PC-3 (cell line): ENCODE data around the gene DGKI. TPM values are rescaled to one million over a fixed set of nuclear protein-coding genes. Genes with fewer than 3 reads are reported as not detected.

Experiments used
- ATAC-seq: fragments of 200-7000 bp; cut with Tn5 transposase; 2 replicates; pipeline ENCODE4 v1.9.1; 2020; ENCODE audit warnings: mild to moderate bottlenecking, moderate library complexity
- BruUV-seq: library from RNA; stranded (reverse); fragments of 400-500 nt; replicated peaks from 2 replicates; lab custom pipeline; 2021; lab: Mats Ljungman, UMichigan
- CTCF ChIA-PET: fragments of 300-600 bp; sonication (Branson Sonifier 250); formaldehyde crosslinking; loops from one replicate; lab custom pipeline; 2022; ENCODE audit warnings: antibody characterized with exemption; lab: Charles Lee
- POLR2A ChIA-PET: fragments of 300-600 bp; sonication (Branson Sonifier 250); formaldehyde crosslinking; loops from one replicate; lab custom pipeline; 2022; ENCODE audit warnings: antibody characterized with exemption; ENCODE audit not compliant: unreplicated experiment; lab: Charles Lee
- DNase-seq: peaks from one replicate; pipeline ENCODE4 v3.0.0-alpha.2; 2015
- H2AFZ ChIP-seq: fragments of 300-600 bp; sonication (generic); 2 replicates; pipeline ENCODE4 v1.6.0; 2016; ENCODE audit warnings: antibody characterized with exemption, low read length
- H3F3A ChIP-seq: fragments of 300-600 bp; sonication (generic); one replicate; pipeline ENCODE4 v1.6.0; 2017; ENCODE audit warnings: antibody characterized with exemption, low read length, control low read depth, mild to moderate bottlenecking; ENCODE audit not compliant: unreplicated experiment
- H3K27ac ChIP-seq: fragments of 300-600 bp; sonication (generic); 2 replicates; pipeline ENCODE4 v1.5.1; 2016; ENCODE audit warnings: mild to moderate bottlenecking, low read length
- H3K27me3 ChIP-seq: fragments of 300-600 bp; sonication (generic); 2 replicates; pipeline ENCODE4 v1.6.1; 2016; ENCODE audit warnings: low read length, mixed read lengths
- H3K36me3 ChIP-seq: fragments of 300-600 bp; sonication (generic); 2 replicates; pipeline ENCODE4 v1.6.1; 2016; ENCODE audit warnings: low read depth, mixed run types, low read length, mixed read lengths
- H3K4me1 ChIP-seq: fragments of 300-600 bp; sonication (generic); 2 replicates; pipeline ENCODE4 v1.5.1; 2016; ENCODE audit warnings: low read length; ENCODE audit not compliant: insufficient read depth
- H3K4me2 ChIP-seq: fragments of 300-600 bp; sonication (generic); 2 replicates; pipeline ENCODE4 v1.6.0; 2016; ENCODE audit warnings: low read length
- H3K4me3 ChIP-seq: fragments of 300-600 bp; sonication (generic); 2 replicates; pipeline ENCODE4 v1.5.1; 2016; ENCODE audit warnings: mild to moderate bottlenecking, low read length, mixed read lengths
- H3K79me2 ChIP-seq: fragments of 300-600 bp; sonication (generic); 2 replicates; pipeline ENCODE4 v1.6.1; 2017; ENCODE audit warnings: low read length, mixed read lengths
- H3K9ac ChIP-seq: fragments of 300-600 bp; sonication (generic); 2 replicates; pipeline ENCODE4 v1.6.0; 2016; ENCODE audit warnings: mild to moderate bottlenecking, low read length
- H3K9me2 ChIP-seq: fragments of 300-600 bp; sonication (generic); replicated peaks from 2 replicates; pipeline ENCODE4 v1.6.1; 2016; ENCODE audit warnings: mixed run types, low read length, mixed read lengths
- H3K9me3 ChIP-seq: fragments of 300-600 bp; sonication (generic); 2 replicates; pipeline ENCODE4 v1.6.1; 2016; ENCODE audit warnings: low read length, mixed read lengths
- H4K20me1 ChIP-seq: fragments of 300-600 bp; sonication (generic); 2 replicates; pipeline ENCODE4 v1.6.1; 2016; ENCODE audit warnings: low read length, mixed read lengths
- EZH2 ChIP-seq: fragments of 300-600 bp; sonication (generic); IDR thresholded peaks from one replicate; pipeline ENCODE4 v1.6.1; 2017; ENCODE audit warnings: antibody characterized with exemption, mild to moderate bottlenecking, low read length; ENCODE audit not compliant: unreplicated experiment
- EZH2phosphoT487 ChIP-seq: fragments of 300-600 bp; sonication (generic); IDR thresholded peaks from 2 replicates; pipeline ENCODE4 v1.6.1; 2018; ENCODE audit warnings: mild to moderate bottlenecking, antibody characterized with exemption, low read length, borderline replicate concordance
- intact Hi-C: fragments of 100-400 bp; cut with micrococcal nuclease; formaldehyde crosslinking; loops from 2 replicates; pipeline ENCODE4 v1.9.0; 2023
- total RNA-seq: library from RNA; depleted of rRNA; stranded (reverse); fragments of >200 nt; gene quantifications from 2 replicates; pipeline ENCODE4 v1.2.3, GENCODE V29; 2014
- TF ChIP-seq, protein P1 (sequence below): fragments of 300-600 bp; sonication (generic); conservative IDR thresholded peaks from 2 replicates; pipeline ENCODE4 v1.5.1; 2017; ENCODE audit warnings: antibody characterized with exemption, low read depth, mild to moderate bottlenecking, low read length

Gene DGKI
- total RNA-seq, 1 experiment from 2014 or later = not detected

DNA sequence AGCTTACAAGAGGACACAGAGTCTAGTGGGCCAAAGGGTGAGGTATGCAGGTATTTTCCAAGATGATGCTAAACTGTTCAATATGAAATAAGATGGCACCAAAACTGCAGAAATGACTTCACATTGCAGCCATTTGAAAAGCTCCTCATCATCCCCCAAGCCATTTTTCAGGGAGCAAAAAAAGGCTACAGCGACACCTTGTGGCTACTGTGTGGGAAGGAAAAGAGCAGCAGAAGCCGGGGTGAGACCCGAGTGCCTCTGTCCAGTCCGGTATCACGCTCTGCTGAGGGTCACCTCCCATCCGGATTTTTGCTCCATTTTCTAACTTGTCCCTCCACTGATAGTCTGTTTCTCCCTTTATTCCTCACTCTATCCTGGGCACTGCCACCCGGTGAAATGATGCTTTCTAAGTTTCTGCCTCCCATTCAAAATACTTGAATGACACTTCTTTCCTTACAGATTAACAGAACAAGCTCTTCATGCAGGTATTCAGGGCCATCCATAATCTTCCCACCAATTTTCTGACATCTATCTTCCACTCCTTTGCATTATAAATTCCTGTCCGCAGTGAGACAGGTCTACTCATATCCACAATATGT is 220.2 kb downstream of the DGKI start:
- DNase-seq = peak; percentile 70
- no peak overlapping the region for H3K4me2 ChIP-seq
- intact Hi-C loops = loop anchor here (1.0 kb wide), 1 partner anchor 20 kb away; no protein-coding TSS in a partner anchor
- H3F3A ChIP-seq = no peaks in the 10 kb centered on the region
- H3K27me3 ChIP-seq = peaks cover 37% of the 10 kb centered on the region
- ChIA-PET POLR2A (no interaction called here), CTCF (interaction anchor here (0.6 to 1.2 kb wide), 3 partner anchors 21 to 446 kb away, joined by 3 to 7 read pairs (median 3); no protein-coding TSS in a partner anchor)
- no peak for TF ChIP-seq EZH2phosphoT487
- TF ChIP-seq, protein P1, sequence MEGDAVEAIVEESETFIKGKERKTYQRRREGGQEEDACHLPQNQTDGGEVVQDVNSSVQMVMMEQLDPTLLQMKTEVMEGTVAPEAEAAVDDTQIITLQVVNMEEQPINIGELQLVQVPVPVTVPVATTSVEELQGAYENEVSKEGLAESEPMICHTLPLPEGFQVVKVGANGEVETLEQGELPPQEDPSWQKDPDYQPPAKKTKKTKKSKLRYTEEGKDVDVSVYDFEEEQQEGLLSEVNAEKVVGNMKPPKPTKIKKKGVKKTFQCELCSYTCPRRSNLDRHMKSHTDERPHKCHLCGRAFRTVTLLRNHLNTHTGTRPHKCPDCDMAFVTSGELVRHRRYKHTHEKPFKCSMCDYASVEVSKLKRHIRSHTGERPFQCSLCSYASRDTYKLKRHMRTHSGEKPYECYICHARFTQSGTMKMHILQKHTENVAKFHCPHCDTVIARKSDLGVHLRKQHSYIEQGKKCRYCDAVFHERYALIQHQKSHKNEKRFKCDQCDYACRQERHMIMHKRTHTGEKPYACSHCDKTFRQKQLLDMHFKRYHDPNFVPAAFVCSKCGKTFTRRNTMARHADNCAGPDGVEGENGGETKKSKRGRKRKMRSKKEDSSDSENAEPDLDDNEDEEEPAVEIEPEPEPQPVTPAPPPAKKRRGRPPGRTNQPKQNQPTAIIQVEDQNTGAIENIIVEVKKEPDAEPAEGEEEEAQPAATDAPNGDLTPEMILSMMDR = peak; percentile 83
- no peaks in the 10 kb centered on the region for H3K9me2 ChIP-seq
- ATAC-seq = peak; percentile 67
- no peaks in the 10 kb centered on the region for H3K4me1 ChIP-seq
- H3K9ac ChIP-seq = no peak overlapping the region
- H3K27ac ChIP-seq = no peak overlapping the region
- H3K36me3 ChIP-seq = no peaks in the 10 kb centered on the region
- BruUV-seq = no TSS peak
- H2AFZ ChIP-seq = no peak overlapping the region
- no peaks in the 10 kb centered on the region for H3K79me2 ChIP-seq
- H4K20me1 ChIP-seq = no peaks in the 10 kb centered on the region
- no peak overlapping the region for H3K4me3 ChIP-seq
- H3K9me3 ChIP-seq = no peaks in the 10 kb centered on the region

DNA sequence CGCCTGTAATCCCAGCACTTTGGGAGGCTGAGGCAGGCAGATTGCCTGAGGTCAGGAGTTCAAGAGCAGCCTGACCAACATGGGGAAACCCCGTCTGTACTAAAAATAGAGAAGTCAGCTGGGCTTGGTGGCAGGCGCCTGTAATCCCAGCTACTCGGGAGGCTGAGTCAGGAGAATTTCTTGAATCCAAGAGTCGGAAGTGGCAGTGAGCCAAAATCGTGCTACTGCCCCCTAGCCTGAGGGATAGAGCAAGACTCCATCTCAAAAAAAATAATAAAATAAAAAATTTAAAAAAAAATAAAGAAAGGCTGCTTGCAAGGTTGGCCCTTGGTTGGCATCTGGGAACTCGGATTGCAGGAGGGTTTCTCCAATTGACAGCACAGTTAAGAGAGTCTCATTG is 221.6 kb downstream of the DGKI start:
- TF ChIP-seq, protein P1 = no peak
- TF ChIP-seq EZH2phosphoT487 = no peak
- no peak for TF ChIP-seq EZH2
- H3K4me1 ChIP-seq = no peaks in the 10 kb centered on the region
- H3K9me3 ChIP-seq = no peaks in the 10 kb centered on the region
- H3K36me3 ChIP-seq = no peaks in the 10 kb centered on the region
- H3K27me3 ChIP-seq = peaks cover 26% of the 10 kb centered on the region
- no peak overlapping the region for H3K9ac ChIP-seq
- POLR2A ChIA-PET = no interaction called here
- CTCF ChIA-PET = no interaction called here
- no peaks in the 10 kb centered on the region for H4K20me1 ChIP-seq
- no peaks in the 10 kb centered on the region for H3K9me2 ChIP-seq
- H2AFZ ChIP-seq = no peak overlapping the region
- intact Hi-C loops = no loop called here
- no peaks in the 10 kb centered on the region for H3K79me2 ChIP-seq
- no peak overlapping the region for H3K4me2 ChIP-seq
- H3K27ac ChIP-seq = no peak overlapping the region
- no TSS peak for BruUV-seq
- no peak overlapping the region for H3K4me3 ChIP-seq
- H3F3A ChIP-seq = no peaks in the 10 kb centered on the region
- ATAC-seq (no peak), DNase-seq (peak; percentile 21)

DNA sequence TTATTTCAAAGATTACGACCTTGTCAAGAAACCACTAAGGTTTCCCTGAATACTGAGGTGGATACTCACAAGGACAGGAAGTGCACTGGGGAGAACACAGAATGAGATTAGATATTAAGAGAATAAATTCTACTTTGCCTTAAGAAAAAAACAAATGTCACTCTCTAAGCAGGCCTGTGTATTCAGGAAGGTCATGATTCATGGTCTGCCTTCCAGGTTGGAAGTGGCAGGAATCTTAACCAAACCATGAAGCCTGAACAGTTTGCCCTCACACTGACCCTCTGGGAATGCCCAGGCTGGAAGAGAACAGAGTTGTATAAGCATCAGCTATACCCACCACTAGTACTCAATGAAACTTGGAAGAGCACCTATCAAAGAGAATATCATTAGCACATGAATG is 227.6 kb downstream of the DGKI start:
- ChIA-PET CTCF (no interaction called here), POLR2A (no interaction called here)
- no peaks in the 10 kb centered on the region for H3K36me3 ChIP-seq
- no peak overlapping the region for H3K4me3 ChIP-seq
- no peak overlapping the region for H3K4me2 ChIP-seq
- intact Hi-C loops = no loop called here
- no peaks in the 10 kb centered on the region for H3K9me3 ChIP-seq
- BruUV-seq = no TSS peak
- no peak overlapping the region for H2AFZ ChIP-seq
- no peaks in the 10 kb centered on the region for H3F3A ChIP-seq
- peaks cover 25% of the 10 kb centered on the region for H3K27me3 ChIP-seq
- ATAC-seq = no peak
- no peak for DNase-seq
- no peaks in the 10 kb centered on the region for H3K79me2 ChIP-seq
- no peak overlapping the region for H3K27ac ChIP-seq
- no peaks in the 10 kb centered on the region for H4K20me1 ChIP-seq
- H3K9me2 ChIP-seq = no peaks in the 10 kb centered on the region
- no peak overlapping the region for H3K9ac ChIP-seq
- TF ChIP-seq EZH2phosphoT487 = no peak
- no peak for TF ChIP-seq EZH2
- TF ChIP-seq, protein P1 = no peak
- H3K4me1 ChIP-seq = no peaks in the 10 kb centered on the region
